22Rv1 (cell line): ENCODE measurements around the gene ADK.

ENCODE experiments used
- CTCF ChIP-seq: fragments of 450-650 bp; IDR thresholded peaks from 2 replicates; pipeline ENCODE4 v1.5.1; 2017; ENCODE audit warnings: mild to moderate bottlenecking
- ZFX ChIP-seq: fragments of 450-650 bp; IDR thresholded peaks from 2 replicates; pipeline ENCODE4 v1.6.1; 2017; ENCODE audit warnings: antibody characterized with exemption, borderline replicate concordance

DNA sequence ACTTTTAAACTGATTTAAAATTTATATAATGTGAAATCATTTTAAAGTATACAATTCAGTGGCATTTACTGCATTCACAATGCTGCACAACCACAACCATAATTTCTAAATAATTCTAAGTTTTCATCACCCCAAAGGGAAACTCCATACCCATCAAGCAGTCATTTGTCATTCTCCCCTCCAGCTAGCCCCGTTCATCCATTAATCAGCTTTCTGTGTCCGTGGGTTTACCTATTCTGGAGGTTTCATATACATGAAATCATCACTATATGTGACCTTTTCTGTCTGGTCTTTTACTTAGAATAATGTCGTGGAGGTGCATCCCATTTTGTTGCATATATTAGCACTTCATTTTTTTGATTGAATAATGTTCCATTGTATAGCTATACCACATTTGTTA, 214.1 kb downstream of the ADK start:
- TF ChIP-seq CTCF (no peak), ZFX (no peak)
